ENCODE measurements around the gene PPP1R13L.

Gene PPP1R13L

DNA sequence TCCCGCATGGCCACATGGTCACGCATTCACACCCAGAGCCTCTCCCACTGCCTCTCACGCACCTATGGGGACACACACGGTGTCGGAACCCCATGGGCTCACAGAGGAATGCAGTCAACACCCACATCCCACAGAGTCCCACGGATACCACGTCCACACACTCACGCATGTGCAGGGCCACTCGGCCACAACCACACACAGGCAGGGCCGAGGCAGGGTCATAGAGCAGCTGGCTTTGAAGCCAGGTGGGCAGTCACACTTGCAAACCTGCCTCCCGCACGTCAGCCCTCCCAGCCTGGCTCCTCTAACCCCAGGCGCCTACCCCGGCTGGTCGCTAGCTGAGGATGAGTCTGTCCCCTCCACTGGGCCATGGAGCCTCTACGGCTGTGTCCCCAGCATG, 42.6 kb downstream of the PPP1R13L start:
- no peak for DNase-seq

DNA sequence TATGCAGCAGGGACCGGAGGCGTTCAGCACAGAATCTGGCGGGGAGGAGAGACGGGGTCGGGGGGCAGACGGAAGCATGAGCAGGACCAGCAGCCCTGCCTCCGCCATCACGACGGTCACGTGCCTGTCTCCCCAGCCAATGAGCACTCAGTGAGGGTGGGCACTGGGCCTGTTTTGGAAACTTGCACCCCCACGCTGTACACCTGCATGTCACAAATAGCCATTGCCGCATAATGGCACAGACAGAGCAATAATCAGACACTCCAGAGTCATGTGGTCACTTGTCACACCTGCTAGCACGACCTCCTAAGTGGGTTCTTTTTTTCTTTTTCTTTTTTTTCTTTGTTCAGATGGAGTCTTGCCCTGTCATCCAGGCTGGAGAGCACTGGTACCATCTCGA, 43.3 kb downstream of the PPP1R13L start:
- DNase-seq: no peak

DNA sequence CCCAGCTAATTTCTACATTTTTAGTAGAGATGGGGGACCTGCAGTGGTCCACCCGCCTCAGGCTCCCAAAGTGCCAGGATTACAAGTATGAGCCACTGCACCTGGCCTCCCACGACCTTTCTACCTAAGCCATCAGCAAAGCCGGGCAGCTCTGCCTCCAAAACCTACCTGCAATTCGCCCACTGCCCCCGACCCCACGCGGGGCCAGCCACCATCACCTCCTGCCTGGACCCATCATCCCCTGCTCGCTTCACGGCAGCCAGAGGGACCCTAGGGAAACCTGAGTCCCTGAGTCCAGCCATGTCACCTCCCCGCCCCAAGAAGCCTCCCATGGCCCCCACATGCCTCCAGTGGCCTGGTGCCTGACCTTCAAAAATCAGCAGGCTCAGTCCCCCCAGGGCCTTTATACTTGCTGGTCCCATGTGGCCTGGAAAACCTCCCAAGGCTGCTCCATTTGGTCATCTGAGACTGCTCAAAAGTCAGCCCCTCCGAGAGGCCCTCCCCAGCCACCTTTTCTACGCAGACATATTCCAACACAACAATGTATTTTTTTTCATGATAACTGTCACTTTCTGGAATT, 46.6 kb downstream of the PPP1R13L start:
- no peak for DNase-seq

DNA sequence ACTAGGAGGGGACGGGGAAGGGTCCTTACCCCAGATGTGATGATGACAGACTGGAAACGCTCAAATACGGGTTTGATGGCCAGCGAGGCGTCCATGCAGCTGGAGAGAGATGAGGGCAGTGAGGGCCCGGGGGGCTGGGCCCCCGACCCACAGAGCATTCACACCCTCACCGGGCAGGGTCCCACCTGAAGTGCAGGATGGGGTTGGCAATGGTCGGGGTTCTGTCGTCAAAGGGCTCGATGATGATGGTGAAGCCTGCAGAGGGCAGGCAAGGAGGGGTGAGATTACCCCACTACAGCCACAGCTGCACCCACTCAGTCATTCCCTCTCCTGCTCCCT, 47.5 kb downstream of the PPP1R13L start:
- DNase-seq: no peak

DNA sequence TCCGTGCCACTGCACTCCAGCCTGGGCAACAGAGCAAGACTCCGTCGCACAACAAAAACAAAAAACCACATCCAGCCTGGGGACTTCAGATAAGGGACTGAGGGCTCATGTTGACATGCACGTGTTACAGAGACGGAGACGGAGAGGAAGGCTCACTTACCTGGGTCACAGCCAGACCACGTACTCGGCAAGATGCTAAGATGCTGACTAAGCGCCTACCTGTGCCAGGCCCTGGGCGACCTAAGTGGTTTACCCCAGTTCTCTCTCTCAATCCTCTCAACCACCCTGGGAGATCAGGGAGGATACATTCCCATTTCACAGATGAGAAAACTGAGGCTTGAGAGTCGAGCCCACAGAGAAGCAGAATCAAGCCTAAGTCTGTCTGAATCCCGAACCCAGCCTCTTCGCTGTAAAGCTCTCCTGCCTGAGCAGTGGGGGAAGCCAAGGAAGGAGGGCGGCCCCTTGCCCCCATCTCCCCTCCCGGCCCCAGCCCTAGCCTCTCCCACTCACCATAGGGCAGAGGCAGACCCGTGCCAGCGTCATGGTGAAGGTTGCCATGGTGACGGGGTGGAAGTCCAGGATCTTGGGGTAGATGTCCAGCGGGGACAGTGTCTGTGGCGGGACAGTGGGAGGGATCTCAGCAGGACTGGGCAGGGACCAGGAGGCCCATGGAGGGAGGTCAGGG, 48.0 kb downstream of the PPP1R13L start:
- no peak for DNase-seq

DNA sequence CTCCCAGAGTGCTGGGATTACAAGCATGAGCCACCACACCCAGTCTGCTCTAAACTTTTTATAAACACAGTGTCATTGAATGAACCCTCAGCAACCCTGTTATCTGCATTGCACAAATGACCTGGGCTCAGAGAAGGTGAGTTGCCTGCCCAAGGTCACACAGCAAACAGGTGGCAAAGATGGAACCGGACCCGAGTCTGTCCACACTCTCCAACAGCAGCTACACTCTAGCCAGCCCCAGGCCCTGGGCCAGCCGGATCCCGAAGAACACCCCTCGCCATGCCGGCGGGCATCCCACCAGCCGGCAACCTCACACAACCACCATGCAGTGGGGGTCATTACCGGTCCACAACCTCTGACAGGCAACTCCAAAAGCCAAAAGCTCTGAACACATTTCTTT, 49.0 kb downstream of the PPP1R13L start:
- no peak for DNase-seq

DNA sequence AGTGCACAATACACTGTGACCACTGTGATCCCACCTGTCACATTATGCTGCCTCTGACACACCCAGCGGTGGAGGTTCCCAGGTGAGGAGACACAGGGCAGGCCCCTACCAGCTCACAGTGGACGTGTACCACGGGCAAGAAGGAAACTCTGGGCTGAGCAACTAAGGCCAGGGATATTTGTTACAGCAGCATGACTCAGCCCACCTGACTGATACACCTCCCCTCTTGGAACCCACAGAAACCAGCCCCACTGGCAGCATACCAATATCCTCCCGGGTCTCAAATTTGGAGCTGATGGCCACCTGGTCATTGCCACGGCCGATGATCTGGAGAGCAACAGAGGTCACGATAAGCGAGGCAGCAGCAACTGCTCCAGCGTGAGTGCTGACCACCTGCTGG, 49.5 kb downstream of the PPP1R13L start:
- no peak for DNase-seq

DNA sequence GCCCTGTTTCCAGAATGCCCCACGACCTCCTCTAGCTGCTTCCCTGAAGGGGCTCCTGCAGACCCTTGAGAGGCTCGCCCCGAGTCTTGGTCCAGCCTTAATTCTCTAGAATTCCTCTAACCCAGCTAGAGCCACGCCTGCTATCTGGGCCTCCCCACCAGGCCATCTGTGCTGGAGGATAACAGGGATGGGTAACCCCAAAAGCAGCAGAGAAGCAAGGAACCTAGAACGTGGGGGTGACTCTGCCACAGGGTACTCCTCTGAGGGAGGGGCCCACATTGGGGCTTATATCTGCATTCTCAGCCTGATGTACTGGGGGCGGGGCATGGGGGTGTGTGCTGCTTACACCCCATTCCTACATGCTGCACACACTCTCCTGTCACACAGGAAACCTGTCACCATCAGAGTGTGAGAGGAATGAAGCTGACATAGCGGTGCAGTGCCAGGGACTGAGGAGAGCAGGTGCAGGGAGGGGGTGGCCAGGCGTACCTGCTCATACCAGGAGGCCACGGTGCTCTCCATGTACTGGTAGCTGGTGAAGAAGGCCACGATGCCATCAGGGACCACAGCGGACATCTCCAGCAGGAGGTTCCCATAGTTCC, 50.5 kb downstream of the PPP1R13L start:
- no peak for DNase-seq

DNA sequence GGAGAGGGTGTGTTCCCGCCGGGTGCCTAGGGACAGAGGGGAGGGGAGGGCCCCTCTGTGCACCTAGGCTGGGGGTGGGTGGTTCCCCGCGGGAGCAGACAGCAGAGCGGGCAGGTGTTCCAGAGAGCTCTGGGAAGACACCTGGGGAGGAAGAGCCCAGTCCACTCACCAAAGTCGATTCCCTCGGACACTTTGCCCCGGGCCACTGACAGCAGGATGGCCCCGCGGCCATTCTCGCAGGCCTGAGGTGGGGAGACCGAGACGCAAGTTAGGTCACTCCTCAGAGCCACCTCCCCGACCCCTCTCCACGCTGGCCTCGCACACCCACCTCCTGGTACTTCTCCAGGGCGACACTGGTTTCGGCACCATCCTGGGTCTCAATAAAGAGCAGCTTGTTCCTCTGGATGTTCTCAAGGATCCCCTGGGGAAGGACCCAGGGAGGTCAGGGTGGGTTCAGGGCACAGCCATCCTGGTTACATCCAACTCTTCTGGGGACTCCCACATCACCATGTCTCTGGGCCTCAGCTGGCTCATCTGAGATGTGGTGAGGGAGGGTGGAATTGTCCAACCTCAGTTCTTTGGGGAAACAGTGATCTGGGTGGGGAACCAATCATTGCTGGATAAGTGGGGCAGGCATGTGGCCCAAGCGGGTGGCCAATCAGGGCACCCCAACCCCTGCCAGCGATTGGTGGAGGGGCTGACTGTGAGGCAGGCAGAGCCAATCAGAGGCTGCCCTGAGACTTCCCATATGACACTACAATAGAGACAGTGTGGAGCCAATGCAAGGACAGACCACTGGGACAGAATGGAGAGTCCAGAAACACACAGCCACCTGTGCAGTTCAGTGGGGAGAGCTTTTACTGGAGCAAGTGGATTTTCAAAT, 51.7 kb downstream of the PPP1R13L start:
- DNase-seq: no peak

DNA sequence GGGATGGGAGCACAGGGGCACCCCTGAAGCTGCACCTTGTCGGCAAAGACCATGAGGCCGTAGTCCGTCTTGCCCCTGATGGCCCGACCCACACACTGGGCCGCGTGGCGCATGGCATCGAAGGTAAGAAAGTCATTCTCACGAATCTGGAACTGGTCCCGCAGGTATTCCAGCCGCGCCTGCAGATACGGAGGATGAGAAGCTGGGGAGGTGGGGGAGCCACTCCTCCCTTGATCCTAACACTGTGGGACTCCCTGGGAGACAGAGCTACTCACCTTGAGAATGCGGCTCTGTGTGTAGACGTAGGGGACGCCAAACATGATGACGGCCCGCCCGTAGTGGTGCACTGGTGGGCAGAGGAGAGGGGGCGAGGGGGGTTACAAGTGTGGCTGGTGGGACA, 52.4 kb downstream of the PPP1R13L start:
- no peak for DNase-seq

DNA sequence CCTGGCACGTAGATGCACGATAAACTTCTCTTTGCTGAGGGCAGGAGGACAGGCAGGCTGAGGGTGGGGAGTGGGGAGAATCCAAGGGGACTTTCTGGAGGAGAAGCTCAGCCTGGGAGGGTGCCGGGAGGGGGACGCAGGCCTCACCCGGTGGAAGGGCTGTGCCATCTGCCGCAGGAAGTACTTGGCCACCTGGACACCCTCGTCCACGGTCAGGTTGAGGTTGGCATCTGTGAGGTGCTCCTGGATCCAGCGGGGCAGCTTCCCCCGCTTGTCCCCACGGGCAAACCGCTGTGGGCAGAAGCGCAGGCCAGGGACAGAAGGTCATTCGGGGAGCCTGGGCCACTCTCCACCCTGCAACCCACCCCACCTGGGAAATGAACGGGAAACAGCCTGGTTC, 52.8 kb downstream of the PPP1R13L start:
- DNase-seq: no peak

DNA sequence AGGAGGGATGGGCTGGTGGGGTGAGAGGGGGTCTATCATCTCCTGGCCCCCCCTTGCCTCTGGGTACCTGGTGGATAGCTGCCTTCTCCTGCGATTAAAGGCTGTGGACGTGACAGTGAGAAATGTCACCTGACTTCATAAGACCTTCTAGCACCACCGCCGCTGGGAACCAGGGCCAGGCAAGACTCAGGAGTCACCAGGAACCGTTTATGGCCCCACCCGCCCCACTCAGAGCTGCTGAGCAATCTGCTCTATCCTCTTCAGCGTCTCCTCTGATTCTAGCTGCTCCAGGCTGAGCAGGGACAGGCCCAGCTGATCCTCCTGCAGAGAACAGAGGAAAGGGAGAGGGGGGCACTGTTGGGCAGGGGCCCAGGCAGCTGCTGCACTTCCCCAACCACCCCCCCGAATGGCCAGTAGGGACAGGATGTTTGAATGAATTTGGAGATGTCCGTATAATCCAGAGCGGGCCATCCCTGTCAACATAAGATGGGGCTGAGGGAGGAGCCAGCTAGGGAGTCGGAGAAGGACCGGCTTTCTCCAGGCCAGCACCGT, 53.4 kb downstream of the PPP1R13L start:
- no peak for DNase-seq

DNA sequence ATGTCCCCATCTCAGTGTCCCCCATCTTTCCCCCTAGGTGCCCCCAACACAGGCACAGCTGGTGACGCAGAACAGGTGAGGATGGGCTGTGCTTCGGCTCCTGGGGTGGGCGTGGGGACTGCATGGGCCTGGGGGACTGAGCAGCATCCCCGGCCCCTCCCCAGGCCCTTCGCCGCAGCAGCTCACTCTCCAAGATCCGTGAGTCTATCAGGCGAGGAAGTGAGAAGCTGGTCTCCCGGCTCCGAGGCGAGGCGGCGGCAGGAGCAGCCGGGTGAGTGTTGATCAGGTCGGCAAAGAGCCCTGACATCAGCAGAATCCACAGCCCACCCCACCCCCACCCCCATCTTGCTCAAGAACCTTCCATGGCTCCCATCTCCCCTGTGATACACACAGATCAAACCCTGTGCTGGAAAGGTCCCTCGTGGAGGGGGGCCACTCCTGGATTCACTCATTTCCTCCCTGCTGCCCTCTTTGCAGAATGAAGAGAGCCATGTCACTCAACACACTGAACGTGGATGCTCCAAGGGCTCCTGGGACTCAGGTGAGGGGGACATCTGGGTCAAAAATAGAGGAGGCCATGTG, 54.3 kb downstream of the PPP1R13L start:
- no peak for DNase-seq

DNA sequence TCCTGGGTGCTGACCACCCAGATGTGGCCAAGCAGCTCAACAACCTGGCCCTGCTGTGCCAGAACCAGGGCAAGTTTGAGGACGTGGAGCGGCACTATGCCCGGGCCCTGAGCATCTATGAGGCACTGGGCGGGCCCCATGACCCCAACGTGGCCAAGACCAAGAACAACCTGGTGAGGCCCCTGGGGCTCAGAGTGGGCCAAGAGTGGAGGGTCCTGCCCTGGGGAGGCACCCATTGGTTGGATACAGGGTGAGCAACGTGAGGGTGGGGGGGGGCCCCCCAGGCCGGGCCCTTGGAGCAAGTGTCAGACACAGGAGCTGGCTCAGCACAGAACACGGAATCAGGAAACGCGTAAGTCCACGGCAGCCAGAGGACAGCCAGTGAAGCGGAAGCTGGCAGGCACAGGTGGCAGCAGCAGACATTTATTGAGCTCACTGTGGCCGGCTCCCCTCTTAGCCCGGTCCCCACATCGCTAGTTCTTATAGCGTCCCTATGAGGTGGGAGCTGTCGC, 55.4 kb downstream of the PPP1R13L start:
- no peak for DNase-seq

DNA sequence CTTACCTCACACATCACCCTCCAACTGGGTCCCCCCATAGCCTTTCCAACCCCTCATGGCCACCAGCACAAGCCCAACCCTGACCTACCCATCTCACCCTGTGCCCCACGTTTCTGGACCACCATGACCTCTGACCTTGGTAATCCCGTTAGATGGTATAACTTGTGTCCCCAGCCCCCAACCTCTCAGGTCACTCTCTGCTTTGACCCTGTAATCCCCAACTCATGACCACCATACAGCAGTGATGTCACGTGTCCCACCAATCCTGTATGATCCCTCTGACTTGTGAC, 55.8 kb downstream of the PPP1R13L start:
- DNase-seq: no peak

DNA sequence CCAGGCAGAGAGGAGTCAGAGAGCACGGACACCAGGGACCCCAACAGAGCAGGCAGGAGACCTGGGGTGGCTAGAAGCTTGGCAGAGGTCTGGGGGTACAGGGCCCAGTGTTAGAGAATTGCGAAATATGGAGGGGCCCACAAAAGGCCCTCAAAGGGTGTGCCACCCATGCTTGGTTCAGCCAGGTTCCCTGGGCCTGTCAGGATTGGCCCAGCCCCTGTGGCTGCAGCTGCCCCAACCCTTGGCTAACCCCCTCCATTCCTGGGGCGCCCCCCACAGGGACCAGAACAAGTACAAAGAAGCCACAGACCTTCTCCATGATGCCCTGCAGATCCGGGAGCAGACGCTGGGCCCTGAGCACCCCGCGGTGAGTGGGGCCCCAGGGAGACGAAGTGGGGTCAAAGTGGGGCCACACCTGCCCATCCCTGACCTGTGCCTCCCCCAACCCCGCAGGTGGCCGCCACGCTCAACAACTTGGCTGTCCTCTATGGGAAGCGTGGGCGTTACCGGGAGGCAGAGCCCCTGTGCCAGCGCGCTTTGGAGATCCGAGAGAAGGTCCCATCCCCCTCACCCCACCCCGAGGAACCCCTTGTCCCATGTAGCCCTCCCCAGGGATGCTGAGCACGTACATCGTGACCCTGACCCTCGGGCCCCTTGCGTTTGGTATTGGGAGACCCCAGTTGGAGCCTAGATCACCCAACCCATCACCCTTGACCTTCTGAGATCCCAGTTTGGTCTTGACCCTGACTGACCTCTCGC, 56.3 kb downstream of the PPP1R13L start:
- no peak for DNase-seq

DNA sequence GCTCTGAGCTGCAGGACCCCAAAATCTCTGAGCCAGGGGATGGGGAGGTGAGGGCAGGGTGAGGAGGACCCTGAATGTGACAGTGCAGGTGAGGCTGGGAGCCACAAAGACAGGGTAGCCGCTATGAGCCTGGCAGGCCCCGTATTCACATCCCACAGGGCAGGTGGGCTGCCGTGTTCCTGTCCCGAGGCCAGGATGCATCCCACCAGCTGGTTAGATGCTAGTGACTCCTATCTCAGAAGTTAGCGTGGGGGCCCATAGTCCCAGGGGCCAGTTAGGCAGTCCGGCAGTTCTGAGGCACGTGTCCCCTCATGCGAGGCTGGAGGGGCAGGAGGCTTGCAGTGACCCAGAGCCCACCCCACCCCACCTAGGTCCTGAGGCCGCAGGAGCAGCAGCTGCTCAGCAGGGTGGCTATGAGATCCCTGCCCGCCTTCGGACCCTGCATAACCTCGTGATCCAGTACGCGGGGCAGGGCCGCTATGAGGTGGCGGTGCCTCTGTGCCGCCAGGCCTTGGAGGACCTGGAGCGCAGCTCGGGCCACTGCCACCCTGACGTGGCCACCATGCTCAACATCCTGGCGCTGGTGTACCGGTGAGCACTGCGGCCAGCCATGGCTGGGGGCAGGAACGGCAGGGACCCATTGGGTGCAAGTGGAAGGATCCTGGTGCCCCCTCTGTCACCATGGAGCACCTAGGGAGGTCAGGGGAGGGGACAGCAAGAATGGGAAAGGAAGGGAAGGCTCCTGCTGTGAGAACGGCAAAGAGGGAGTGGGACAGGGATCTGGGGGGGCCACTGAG, 57.1 kb downstream of the PPP1R13L start:
- DNase-seq: no peak

DNA sequence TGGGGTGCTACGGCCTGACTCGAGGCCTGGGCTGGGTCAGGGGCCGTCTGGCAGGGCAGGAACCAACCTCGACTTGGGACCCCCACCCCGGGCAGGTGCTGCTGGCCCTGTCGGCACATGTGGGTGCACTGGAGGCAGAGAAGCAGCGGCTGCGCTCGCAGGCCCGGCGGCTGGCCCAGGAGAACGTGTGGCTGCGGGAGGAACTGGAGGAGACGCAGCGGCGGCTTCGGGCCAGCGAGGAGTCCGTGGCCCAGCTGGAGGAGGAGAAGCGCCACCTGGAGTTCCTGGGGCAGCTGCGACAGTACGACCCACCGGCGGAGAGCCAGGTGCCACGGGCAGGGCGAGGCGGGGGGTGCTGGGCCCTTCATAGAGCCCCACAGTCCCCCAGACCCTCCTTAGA, 58.4 kb downstream of the PPP1R13L start:
- DNase-seq: no peak

DNA sequence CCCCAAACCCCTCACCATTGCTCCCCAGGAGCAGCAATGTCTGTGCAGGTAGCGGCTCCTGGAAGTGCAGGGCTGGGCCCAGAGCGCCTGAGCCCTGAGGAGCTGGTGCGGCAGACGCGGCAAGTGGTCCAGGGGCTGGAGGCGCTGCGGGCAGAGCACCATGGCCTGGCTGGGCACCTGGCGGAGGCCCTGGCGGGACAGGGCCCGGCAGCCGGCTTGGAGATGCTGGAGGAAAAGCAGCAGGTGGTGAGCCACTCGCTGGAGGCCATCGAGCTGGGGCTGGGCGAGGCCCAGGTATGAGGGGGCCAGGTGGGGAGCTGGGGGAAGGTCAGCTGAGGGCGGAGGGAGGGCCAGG, 59.4 kb downstream of the PPP1R13L start:
- DNase-seq: no peak

DNA sequence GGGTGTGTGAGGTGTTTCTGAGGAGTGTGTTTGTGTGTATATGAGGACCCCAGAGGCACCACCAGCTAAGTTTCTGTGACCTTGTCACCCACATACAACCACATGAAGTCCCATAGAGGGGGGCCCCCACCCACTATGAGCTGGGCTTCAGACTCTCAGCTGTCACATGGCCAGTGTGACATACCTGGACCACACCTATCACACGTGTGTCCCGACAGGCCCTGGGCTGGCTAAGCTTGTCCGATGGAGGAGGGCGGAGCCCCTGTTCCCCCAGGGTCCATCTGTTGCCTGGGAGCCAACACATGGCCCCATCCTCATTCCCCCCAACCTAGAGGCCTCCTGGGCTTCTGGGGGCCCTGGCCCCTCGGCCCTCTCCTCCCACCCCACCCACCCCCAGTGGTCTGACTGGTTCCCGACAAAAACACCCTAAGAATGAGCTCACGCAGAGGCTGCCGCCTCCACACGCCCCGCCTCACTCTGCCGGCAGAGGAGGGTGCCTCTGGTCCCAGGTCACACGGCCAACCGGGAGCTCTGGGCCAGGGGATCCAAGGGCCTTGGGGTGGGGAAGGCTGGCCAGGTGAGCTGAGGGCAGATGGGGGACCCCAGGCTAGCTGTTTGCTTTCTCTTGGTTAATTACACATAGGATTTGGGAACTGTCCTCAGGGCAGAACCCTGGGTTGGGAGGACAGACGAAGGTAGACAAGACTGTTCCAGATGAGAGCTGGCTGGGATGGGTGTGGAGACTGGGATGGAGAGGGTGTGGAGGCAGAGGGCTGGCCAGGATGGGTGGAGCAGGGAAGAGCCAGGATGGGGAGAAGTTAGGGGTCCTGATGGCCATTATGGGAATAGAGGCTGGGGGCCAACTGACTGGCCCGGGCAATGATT, 60.0 kb downstream of the PPP1R13L start:
- no peak for DNase-seq

DNA sequence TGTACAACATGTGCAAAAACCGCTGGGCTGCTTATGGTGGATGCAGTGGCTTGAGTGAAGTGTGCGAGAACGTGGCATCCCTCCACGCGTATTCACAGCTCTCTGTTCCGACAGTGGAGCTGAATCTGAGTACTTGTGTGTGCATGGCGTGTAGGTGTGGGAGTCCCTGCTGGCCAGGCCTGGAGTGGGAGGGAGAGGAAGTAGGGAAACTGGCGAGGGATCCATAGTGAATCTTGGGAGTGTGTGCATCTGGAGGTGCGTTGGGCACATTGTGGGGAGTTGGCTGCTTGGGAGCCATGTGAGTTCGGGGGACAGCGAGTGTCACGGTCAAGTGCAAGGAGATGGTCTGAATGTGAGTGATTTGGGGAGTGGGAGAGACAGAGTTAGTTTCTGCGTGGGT, 62.0 kb downstream of the PPP1R13L start:
- no peak for DNase-seq
